Thoracic aorta (tissue), 2 donors: ENCODE data around the gene PSMD4. TPM values are rescaled to one million over a fixed set of nuclear protein-coding genes. Genes with fewer than 3 reads are reported as not detected.

Source experiments
- ATAC-seq: fragments of 150-250 bp; one replicate; pipeline ENCODE4 v1.8.0; 2017; ENCODE audit warnings: low read depth; ENCODE audit not compliant: insufficient number of reproducible peaks, low FRiP score
- DNase-seq: peaks from one replicate; pipeline ENCODE4 v3.0.0-alpha.2; 2020; ENCODE audit warnings: low spot score
- H3K27ac ChIP-seq, 2 donors: fragments of 200-600 bp; sonication (generic); 1 replicate in 1 of 2; 2 replicates in 1 of 2; pipeline ENCODE4 v1.5.1; 2016; ENCODE audit warnings: mild to moderate bottlenecking in 2 of 2, moderate library complexity in 2 of 2
- H3K27me3 ChIP-seq: fragments of 200-600 bp; sonication (generic); replicated peaks from 2 replicates; pipeline ENCODE4 v1.6.0; 2016; ENCODE audit warnings: mild to moderate bottlenecking; ENCODE audit not compliant: insufficient read depth
- H3K36me3 ChIP-seq: fragments of 200-600 bp; sonication (generic); one replicate; pipeline ENCODE4 v1.5.1; 2016
- H3K4me1 ChIP-seq, 2 donors: fragments of 200-600 bp; sonication (generic); 1 replicate in 1 of 2; 2 replicates in 1 of 2; pipeline versions ENCODE4 v1.5.1 to v1.6.0; 2016; ENCODE audit warnings: low read depth in 2 of 2, mild to moderate bottlenecking in 1 of 2; ENCODE audit not compliant: control insufficient read depth in 1 of 2
- H3K4me3 ChIP-seq: fragments of 200-600 bp; sonication (generic); 2 replicates; pipeline ENCODE4 v1.5.1; 2016; ENCODE audit warnings: mild to moderate bottlenecking
- H3K9me3 ChIP-seq: fragments of 200-600 bp; sonication (generic); 2 replicates; pipeline ENCODE4 v1.5.1; 2016
- total RNA-seq, 2 donors: library from RNA; depleted of rRNA; stranded (reverse); fragments of >200 nt; gene quantifications; one replicate each; pipeline versions ENCODE4 v1.1.0 to v1.2.3, GENCODE V29; 2016
- TF ChIP-seq, protein P1 (sequence below): fragments of 200-600 bp; sonication (generic); IDR thresholded peaks from one replicate; pipeline ENCODE4 v1.5.1; 2019; ENCODE audit warnings: antibody characterized with exemption

The PSMD4 gene
- total RNA-seq, 2 donors from 2014 or later: 79.1 to 87.6 TPM

GRCh38 chr1:151259351-151259750, 4.8 kb downstream of the PSMD4 start:
- Histone ChIP-seq H3K27me3 (no peaks in the 10 kb centered on the region), H3K27ac (no peak overlapping the region), H3K9me3 (no peaks in the 10 kb centered on the region), H3K4me3 (no peak overlapping the region), H3K36me3 (peaks cover 5% of the 10 kb centered on the region), H3K4me1 (peaks cover 9 to 11% of the 10 kb centered on the region in 2 donors)
- no peak for DNase-seq
- TF ChIP-seq, protein P1, sequence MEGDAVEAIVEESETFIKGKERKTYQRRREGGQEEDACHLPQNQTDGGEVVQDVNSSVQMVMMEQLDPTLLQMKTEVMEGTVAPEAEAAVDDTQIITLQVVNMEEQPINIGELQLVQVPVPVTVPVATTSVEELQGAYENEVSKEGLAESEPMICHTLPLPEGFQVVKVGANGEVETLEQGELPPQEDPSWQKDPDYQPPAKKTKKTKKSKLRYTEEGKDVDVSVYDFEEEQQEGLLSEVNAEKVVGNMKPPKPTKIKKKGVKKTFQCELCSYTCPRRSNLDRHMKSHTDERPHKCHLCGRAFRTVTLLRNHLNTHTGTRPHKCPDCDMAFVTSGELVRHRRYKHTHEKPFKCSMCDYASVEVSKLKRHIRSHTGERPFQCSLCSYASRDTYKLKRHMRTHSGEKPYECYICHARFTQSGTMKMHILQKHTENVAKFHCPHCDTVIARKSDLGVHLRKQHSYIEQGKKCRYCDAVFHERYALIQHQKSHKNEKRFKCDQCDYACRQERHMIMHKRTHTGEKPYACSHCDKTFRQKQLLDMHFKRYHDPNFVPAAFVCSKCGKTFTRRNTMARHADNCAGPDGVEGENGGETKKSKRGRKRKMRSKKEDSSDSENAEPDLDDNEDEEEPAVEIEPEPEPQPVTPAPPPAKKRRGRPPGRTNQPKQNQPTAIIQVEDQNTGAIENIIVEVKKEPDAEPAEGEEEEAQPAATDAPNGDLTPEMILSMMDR: no peak
- no peak for ATAC-seq

DNA sequence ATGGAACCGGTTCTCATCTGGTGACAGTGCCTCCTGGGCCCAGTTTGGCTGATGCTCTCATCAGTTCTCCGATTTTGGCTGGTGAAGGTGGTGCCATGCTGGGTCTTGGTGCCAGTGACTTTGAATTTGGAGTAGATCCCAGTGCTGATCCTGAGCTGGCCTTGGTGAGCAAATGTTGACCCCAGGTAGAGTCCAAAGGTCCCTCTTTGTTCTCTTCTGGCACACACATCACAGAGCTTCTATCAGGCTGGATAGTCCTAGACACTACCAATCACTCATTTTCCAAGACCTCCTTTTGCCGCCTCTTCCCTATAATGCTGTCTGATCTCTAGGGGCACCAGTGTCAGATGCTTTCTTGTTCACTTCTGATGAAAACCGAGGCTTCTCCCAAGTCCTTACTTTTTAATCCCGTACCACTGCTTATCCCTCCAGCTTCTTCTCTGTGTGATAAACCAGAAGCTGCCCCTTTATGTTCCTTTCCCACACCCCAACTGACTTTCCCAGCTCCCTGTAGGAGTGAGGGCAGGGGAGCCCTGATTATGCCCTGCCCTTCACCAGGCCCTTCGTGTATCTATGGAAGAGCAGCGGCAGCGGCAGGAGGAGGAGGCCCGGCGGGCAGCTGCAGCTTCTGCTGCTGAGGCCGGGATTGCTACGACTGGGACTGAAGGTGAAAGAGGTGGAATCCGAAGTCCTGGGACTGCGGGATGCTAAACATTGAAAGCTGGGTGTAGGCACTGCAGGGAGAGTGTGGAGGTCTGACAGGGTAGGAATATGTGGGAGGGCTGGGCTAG, 11.1 kb downstream of the PSMD4 start:
- no peaks in the 10 kb centered on the region for H3K27me3 ChIP-seq
- no peaks in the 10 kb centered on the region for H3K4me1 ChIP-seq
- TF ChIP-seq, protein P1: no peak
- no peak overlapping the region for H3K4me3 ChIP-seq
- H3K36me3 ChIP-seq: peaks cover 39% of the 10 kb centered on the region
- H3K9me3 ChIP-seq: no peaks in the 10 kb centered on the region
- DNase-seq: no peak
- no peak for ATAC-seq
- H3K27ac ChIP-seq: no peak overlapping the region

DNA sequence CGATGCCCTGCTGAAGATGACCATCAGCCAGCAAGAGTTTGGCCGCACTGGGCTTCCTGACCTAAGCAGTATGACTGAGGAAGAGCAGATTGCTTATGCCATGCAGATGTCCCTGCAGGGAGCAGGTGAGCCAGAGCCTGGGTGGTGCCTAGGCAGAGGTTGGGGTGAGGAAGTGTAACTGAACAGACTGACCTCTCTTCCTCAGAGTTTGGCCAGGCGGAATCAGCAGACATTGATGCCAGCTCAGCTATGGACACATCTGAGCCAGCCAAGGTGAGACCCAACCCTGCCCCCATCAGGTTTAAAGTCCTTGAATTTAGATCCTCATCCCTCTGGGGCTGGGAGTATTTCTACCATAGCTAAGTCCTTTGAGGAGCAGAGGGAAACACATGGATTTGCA, 11.8 kb downstream of the PSMD4 start:
- Histone ChIP-seq H3K4me3 (no peak overlapping the region), H3K27me3 (no peaks in the 10 kb centered on the region), H3K9me3 (no peaks in the 10 kb centered on the region), H3K4me1 (no peaks in the 10 kb centered on the region), H3K36me3 (peaks cover 41% of the 10 kb centered on the region), H3K27ac (no peak overlapping the region)
- TF ChIP-seq, protein P1: no peak
- DNase-seq (no peak), ATAC-seq (no peak)

- no peak for DNase-seq
- TF ChIP-seq, protein P1: no peak
Observed at GRCh38 chr1:151266821-151267220, 12.3 kb downstream of the PSMD4 start.

DNA sequence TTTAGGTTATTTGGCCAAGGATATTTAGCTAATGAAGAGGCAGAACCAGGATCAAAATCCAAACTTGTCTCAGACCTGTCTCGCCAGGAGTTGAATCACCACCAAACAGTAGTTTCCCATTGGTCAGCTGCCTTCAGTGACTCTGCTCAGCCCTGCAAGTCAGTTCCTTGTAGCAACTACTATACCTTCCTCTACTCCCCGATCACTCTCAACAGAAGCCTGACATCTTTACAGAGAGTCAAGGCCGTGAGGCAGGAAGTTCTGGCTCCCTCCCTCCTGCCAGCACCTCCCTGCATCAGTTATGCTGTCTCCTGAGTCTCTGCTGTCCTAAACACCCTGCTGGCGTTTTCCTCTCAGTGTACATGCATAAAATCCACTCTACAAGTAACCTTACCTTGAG, 13.2 kb downstream of the PSMD4 start:
- H3K27me3 ChIP-seq: no peaks in the 10 kb centered on the region
- no peaks in the 10 kb centered on the region for H3K9me3 ChIP-seq
- peaks cover 41% of the 10 kb centered on the region for H3K36me3 ChIP-seq
- no peaks in the 10 kb centered on the region for H3K4me1 ChIP-seq
- H3K4me3 ChIP-seq: no peak overlapping the region
- TF ChIP-seq, protein P1: no peak
- ATAC-seq (no peak), DNase-seq (no peak)
- H3K27ac ChIP-seq: no peak overlapping the region

More at GRCh38 chr1:151266821-151267220, 12.3 kb downstream of the PSMD4 start:
- H3K4me1 ChIP-seq: no peaks in the 10 kb centered on the region
- ATAC-seq: no peak
- H3K27me3 ChIP-seq: no peaks in the 10 kb centered on the region
- H3K36me3 ChIP-seq: peaks cover 41% of the 10 kb centered on the region
- H3K27ac ChIP-seq: no peak overlapping the region
- H3K4me3 ChIP-seq: no peak overlapping the region
- no peaks in the 10 kb centered on the region for H3K9me3 ChIP-seq
